ENCODE results near the gene MIGA2. TPM values are rescaled to one million over a fixed set of nuclear protein-coding genes. Genes with fewer than 3 reads are reported as not detected.

MIGA2 gene
- total RNA-seq, 6 experiments from 2014 or later = 9.1 to 16.4 (median 10.8) TPM

DNA sequence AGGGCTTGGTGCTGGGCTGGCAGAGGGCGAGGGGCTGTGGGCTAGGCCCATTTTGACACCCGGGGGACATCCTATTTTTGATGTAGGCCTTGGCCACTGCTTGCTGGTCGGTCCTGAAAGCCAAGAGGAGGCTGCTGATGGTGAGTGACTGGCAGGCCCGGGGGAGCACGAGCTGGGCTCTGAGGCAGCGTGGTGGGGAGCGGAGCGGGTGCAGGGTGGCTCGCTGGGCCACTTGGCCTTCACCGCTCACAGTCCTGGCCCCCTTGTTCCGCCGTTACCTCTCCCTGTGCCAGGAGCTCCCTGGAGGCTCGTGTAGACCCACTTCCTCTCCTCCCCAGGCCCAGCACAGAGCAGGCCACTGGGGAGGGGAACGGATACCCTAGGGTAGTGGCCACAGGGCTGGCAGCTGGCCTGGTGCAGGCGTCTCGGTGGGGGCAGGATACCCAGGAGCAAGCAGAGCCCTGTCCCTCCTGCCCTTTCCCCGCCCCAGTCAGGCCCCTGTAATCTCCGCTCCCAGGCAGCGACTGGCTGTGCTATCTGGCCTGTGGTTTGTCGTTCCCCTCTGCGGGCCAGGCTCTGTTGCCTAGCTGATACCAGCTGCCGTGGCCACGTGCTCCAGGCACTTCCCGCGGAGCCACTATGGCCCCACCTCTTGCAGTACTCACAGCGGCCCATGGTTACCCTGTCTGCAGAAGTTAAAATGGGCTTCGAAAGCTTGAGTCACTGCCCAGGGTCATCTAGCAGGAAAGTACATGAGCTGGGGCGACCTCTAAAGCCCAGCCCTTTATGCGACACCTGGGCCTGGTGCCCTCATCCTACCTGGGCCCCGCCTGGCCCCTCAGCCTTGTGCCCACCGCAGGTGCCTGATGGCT, 32.8 kb downstream of the MIGA2 start:
- Histone ChIP-seq H3K36me3 (peaks cover 0 to 3% (median 0%) of the 10 kb centered on the region in 4 donors), H3K27me3 (no peaks in the 10 kb centered on the region), H3K9me3 (no peaks in the 10 kb centered on the region), H3K4me3 (no peak overlapping the region), H3K27ac (peak overlapping the region; percentile 62 to 98 (median 94)), H3K4me1 (peaks cover 0 to 52% (median 21%) of the 10 kb centered on the region in 4 donors)
- intact Hi-C loops (cut with DNase I) = no loop called here
- peak; percentile 87 to 94 (median 93) for DNase-seq
- WGBS (ENCODE audit: insufficient coverage, low coverage, low lambda C conversion rate, missing lambda C conversion rate) = 20% methylated on average over 4 of the region's 31 CpGs
- TF ChIP-seq CTCF (IDR thresholded peaks at IDR 0.05) = peak in 1 of 4 donors; percentile 14
- TF ChIP-seq POLR2A (IDR thresholded peaks at IDR 0.05) = peak; percentile 52
- peak; percentile 78 to 84 (median 80) for ATAC-seq

DNA sequence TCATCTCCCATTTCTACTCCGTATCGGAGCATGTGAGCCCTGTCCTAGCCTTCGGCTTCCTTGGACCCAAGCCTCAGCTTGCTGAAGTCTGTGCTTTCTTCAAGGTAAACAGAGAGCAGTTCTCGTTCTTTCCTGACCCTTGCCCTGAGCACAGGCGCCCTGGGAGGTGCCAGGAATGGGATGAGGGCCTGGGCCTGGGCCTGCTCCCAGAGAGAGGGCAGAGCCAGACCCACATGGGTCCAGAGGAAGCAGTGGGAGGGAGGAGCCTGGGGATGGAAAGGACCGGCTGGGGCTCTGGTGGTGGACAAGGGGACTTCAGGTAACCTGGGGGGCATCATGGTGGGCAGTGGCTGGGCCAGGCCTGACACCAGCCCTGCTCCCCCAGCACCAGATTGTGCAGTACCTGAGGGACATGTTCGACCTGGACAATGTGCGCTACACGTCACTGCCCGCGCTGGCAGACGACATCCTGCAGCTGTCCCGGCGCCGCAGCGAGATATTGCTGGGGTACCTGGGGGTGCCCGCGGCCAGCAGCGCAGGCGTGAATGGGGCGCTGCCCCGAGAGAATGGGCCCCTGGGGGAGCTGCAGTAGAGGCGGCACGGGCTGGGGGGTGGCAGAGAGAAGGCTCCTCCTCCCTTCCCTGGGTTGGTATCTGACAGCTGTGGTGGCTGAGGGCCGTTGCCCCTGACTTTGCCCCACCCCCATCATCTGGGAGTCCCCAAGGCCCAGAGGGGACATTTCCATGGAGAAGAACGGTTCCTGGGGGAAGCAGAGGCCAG, 33.6 kb downstream of the MIGA2 start:
- intact Hi-C loops (cut with DNase I) = no loop called here
- H3K27me3 ChIP-seq = no peaks in the 10 kb centered on the region
- H3K4me3 ChIP-seq = no peak overlapping the region
- peak overlapping the region; percentile 62 to 98 (median 94) for H3K27ac ChIP-seq
- ATAC-seq (peak; percentile 80 to 92 (median 88)), DNase-seq (peak; percentile 69 to 94 (median 94))
- peaks cover 0 to 48% (median 18%) of the 10 kb centered on the region in 4 donors for H3K4me1 ChIP-seq
- no peaks in the 10 kb centered on the region for H3K9me3 ChIP-seq
- H3K36me3 ChIP-seq = peaks cover 0 to 2% (median 0%) of the 10 kb centered on the region in 4 donors
- WGBS (ENCODE audit: insufficient coverage, low coverage, low lambda C conversion rate, missing lambda C conversion rate) = 56% methylated on average over 16 of the region's 26 CpGs
- TF ChIP-seq CTCF (IDR thresholded peaks at IDR 0.05) = no peak
- no peak for TF ChIP-seq POLR2A (IDR thresholded peaks at IDR 0.05)

- WGBS (ENCODE audit: insufficient coverage, low coverage, low lambda C conversion rate, missing lambda C conversion rate) = 82% methylated on average over 7 of the region's 21 CpGs
- DNase-seq (peak in 1 of 3 donors; percentile 44), ATAC-seq (no peak)
- Histone ChIP-seq H3K4me3 (no peak overlapping the region), H3K4me1 (peaks cover 0 to 49% (median 15%) of the 10 kb centered on the region in 4 donors), H3K36me3 (no peaks in the 10 kb centered on the region), H3K9me3 (no peaks in the 10 kb centered on the region), H3K27me3 (no peaks in the 10 kb centered on the region), H3K27ac (peak overlapping the region in 2 of 3 donors; percentile 94 to 98)
- TF ChIP-seq POLR2A (IDR thresholded peaks at IDR 0.05) = no peak
- TF ChIP-seq CTCF (IDR thresholded peaks at IDR 0.05) = no peak
- intact Hi-C loops (cut with DNase I) = no loop called here
Measured at GRCh38 chr9:129070696-129071525, 34.5 kb downstream of the MIGA2 start.

GRCh38 chr9:129071526-129072126, 35.2 kb downstream of the MIGA2 start:
- no peak overlapping the region for H3K4me3 ChIP-seq
- TF ChIP-seq POLR2A (IDR thresholded peaks at IDR 0.05) (no peak), CTCF (IDR thresholded peaks at IDR 0.05) (no peak)
- H3K4me1 ChIP-seq = peaks cover 0 to 55% (median 18%) of the 10 kb centered on the region in 4 donors
- no peaks in the 10 kb centered on the region for H3K9me3 ChIP-seq
- peak overlapping the region in 1 of 3 donors; percentile 24 for H3K27ac ChIP-seq
- H3K36me3 ChIP-seq = no peaks in the 10 kb centered on the region
- intact Hi-C loops (cut with DNase I) = no loop called here
- ATAC-seq (no peak), DNase-seq (no peak)
- no peaks in the 10 kb centered on the region for H3K27me3 ChIP-seq
- WGBS (ENCODE audit: insufficient coverage, low coverage, low lambda C conversion rate, missing lambda C conversion rate) = 34% methylated on average over 5 of the region's 10 CpGs
